Dedifferentiated amniotic fluid mesenchymal stem cell (primary cell): Measurements from ENCODE around the gene NYAP2.

Experiments
- DNase-seq: peaks from one replicate; pipeline ENCODE4 v3.0.0-alpha.2; 2016; ENCODE audit errors: extremely low spot score

Gene NYAP2

GRCh38 chr2:225484751-225485150, 85.2 kb downstream of the NYAP2 start:
- DNase-seq, result no peak

- DNase-seq, result no peak
Observed at GRCh38 chr2:225486236-225486635, 86.7 kb downstream of the NYAP2 start.

- DNase-seq, result no peak
Observed at GRCh38 chr2:225487878-225488416, 88.4 kb downstream of the NYAP2 start.

GRCh38 chr2:225488743-225489142, 89.2 kb downstream of the NYAP2 start:
- no peak for DNase-seq

GRCh38 chr2:225493420-225494099, 94.0 kb downstream of the NYAP2 start:
- no peak for DNase-seq

- DNase-seq, result no peak
Observed at GRCh38 chr2:225494100-225494459, 94.6 kb downstream of the NYAP2 start.

GRCh38 chr2:225495706-225496105, 96.2 kb downstream of the NYAP2 start:
- DNase-seq, result no peak

- no peak for DNase-seq
Observed at GRCh38 chr2:225496568-225496967, 97.1 kb downstream of the NYAP2 start.

- DNase-seq, result no peak
Observed at GRCh38 chr2:225497166-225497565, 97.7 kb downstream of the NYAP2 start.

- DNase-seq, result no peak
Observed at GRCh38 chr2:225501022-225501421, 101.5 kb downstream of the NYAP2 start.

- DNase-seq, result no peak
Observed at GRCh38 chr2:225502971-225503370, 103.5 kb downstream of the NYAP2 start.

- no peak for DNase-seq
Observed at GRCh38 chr2:225510796-225511195, 111.3 kb downstream of the NYAP2 start.

GRCh38 chr2:225512469-225512868, 113.0 kb downstream of the NYAP2 start:
- no peak for DNase-seq

GRCh38 chr2:225512876-225513540, 113.5 kb downstream of the NYAP2 start:
- peak; percentile 16 for DNase-seq

- no peak for DNase-seq
Observed at GRCh38 chr2:225515033-225515432, 115.5 kb downstream of the NYAP2 start.

GRCh38 chr2:225526760-225527390, 127.4 kb downstream of the NYAP2 start:
- no peak for DNase-seq

GRCh38 chr2:225531559-225531958, 132.0 kb downstream of the NYAP2 start:
- no peak for DNase-seq

- DNase-seq, result no peak
Observed at GRCh38 chr2:225532096-225532495, 132.6 kb downstream of the NYAP2 start.

- no peak for DNase-seq
Observed at GRCh38 chr2:225534037-225534436, 134.5 kb downstream of the NYAP2 start.

- no peak for DNase-seq
Observed at GRCh38 chr2:225534697-225535096, 135.2 kb downstream of the NYAP2 start.

- DNase-seq, result no peak
Observed at GRCh38 chr2:225536036-225536435, 136.5 kb downstream of the NYAP2 start.

- no peak for DNase-seq
Observed at GRCh38 chr2:225543626-225544025, 144.1 kb downstream of the NYAP2 start.

GRCh38 chr2:225556461-225556860, 157.0 kb downstream of the NYAP2 start:
- no peak for DNase-seq
